ENCODE measurements around the gene PGAM4. TPM values are rescaled to one million over a fixed set of nuclear protein-coding genes. Genes with fewer than 3 reads are reported as not detected.

PGAM4 gene
- total RNA-seq, 1 experiment from 2014 or later, result 0.46 TPM

DNA sequence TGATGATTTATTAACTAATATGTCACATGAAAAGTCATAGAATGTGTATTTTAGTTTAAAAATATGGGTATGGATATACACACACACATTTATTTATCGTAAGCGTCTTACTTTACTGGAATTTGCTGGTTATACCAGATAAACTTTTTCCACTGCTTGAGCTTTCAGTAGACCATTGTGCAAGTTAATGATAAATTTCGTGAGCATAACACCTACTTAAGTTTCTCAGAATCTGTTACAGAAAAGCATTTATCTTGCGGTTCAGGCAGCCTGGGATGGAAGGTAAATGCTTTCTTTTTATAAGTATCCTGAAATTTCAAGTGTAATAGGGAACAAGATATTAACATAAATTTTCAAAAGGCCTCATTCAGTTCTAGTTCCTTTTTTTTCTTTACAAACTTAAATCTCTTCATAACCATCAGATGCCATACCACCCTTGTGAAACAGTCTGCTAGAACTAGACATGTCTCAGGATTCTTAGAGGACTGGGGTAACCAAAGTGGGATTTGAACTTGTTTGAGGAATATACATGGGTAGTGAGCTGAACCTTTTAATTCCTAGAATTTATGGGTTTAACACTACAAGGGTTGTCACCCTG lies 31.3 kb downstream of the PGAM4 start:
- CTCF ChIA-PET, result no interaction called here

More for the DNA sequence above, 31.3 kb downstream of the PGAM4 start:
- POLR2A ChIA-PET, result no interaction called here
- no peak for DNase-seq (ENCODE audit: low spot score)
- no peaks in the 10 kb centered on the region for H3K27me3 Mint-ChIP-seq (ENCODE audit: low read depth)
- H3K4me3 Mint-ChIP-seq, result no peak overlapping the region
- H3K4me1 Mint-ChIP-seq, result no peaks in the 10 kb centered on the region
- H3K36me3 Mint-ChIP-seq, result no peaks in the 10 kb centered on the region
- no peak overlapping the region for H3K27ac Mint-ChIP-seq
- TF ChIP-seq, protein P1, sequence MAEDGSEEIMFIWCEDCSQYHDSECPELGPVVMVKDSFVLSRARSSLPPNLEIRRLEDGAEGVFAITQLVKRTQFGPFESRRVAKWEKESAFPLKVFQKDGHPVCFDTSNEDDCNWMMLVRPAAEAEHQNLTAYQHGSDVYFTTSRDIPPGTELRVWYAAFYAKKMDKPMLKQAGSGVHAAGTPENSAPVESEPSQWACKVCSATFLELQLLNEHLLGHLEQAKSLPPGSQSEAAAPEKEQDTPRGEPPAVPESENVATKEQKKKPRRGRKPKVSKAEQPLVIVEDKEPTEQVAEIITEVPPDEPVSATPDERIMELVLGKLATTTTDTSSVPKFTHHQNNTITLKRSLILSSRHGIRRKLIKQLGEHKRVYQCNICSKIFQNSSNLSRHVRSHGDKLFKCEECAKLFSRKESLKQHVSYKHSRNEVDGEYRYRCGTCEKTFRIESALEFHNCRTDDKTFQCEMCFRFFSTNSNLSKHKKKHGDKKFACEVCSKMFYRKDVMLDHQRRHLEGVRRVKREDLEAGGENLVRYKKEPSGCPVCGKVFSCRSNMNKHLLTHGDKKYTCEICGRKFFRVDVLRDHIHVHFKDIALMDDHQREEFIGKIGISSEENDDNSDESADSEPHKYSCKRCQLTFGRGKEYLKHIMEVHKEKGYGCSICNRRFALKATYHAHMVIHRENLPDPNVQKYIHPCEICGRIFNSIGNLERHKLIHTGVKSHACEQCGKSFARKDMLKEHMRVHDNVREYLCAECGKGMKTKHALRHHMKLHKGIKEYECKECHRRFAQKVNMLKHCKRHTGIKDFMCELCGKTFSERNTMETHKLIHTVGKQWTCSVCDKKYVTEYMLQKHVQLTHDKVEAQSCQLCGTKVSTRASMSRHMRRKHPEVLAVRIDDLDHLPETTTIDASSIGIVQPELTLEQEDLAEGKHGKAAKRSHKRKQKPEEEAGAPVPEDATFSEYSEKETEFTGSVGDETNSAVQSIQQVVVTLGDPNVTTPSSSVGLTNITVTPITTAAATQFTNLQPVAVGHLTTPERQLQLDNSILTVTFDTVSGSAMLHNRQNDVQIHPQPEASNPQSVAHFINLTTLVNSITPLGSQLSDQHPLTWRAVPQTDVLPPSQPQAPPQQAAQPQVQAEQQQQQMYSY (CRISPR knock-in tag; IDR thresholded peaks at IDR 0.05), result no peak
- TF ChIP-seq, protein P2, sequence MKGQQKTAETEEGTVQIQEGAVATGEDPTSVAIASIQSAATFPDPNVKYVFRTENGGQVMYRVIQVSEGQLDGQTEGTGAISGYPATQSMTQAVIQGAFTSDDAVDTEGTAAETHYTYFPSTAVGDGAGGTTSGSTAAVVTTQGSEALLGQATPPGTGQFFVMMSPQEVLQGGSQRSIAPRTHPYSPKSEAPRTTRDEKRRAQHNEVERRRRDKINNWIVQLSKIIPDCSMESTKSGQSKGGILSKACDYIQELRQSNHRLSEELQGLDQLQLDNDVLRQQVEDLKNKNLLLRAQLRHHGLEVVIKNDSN (CRISPR knock-in tag; IDR thresholded peaks at IDR 0.05), result no peak
- no peak for TF ChIP-seq TEAD1 (CRISPR knock-in tag; IDR thresholded peaks at IDR 0.05)
- TF ChIP-seq ZNF317 (CRISPR knock-in tag; IDR thresholded peaks at IDR 0.05; ENCODE audit: borderline replicate concordance, low read depth), result no peak
- no peak for TF ChIP-seq CBFB (CRISPR knock-in tag; IDR thresholded peaks at IDR 0.05; ENCODE audit: low read depth)
- TF ChIP-seq NFATC4 (CRISPR knock-in tag; IDR thresholded peaks at IDR 0.05), result no peak
- no peak for TF ChIP-seq ZNF396 (CRISPR knock-in tag; IDR thresholded peaks at IDR 0.05; ENCODE audit: borderline replicate concordance)
- TF ChIP-seq ELF4 (CRISPR knock-in tag; IDR thresholded peaks at IDR 0.05; ENCODE audit: low read depth), result no peak
- no peak for TF ChIP-seq GTF2I (CRISPR knock-in tag; conservative IDR thresholded peaks at IDR 0.05)
- no peak for TF ChIP-seq CREB1 (CRISPR knock-in tag; IDR thresholded peaks at IDR 0.05)
- TF ChIP-seq, protein P3, sequence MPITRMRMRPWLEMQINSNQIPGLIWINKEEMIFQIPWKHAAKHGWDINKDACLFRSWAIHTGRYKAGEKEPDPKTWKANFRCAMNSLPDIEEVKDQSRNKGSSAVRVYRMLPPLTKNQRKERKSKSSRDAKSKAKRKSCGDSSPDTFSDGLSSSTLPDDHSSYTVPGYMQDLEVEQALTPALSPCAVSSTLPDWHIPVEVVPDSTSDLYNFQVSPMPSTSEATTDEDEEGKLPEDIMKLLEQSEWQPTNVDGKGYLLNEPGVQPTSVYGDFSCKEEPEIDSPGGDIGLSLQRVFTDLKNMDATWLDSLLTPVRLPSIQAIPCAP (CRISPR knock-in tag; IDR thresholded peaks at IDR 0.05), result no peak
- TF ChIP-seq, protein P4, sequence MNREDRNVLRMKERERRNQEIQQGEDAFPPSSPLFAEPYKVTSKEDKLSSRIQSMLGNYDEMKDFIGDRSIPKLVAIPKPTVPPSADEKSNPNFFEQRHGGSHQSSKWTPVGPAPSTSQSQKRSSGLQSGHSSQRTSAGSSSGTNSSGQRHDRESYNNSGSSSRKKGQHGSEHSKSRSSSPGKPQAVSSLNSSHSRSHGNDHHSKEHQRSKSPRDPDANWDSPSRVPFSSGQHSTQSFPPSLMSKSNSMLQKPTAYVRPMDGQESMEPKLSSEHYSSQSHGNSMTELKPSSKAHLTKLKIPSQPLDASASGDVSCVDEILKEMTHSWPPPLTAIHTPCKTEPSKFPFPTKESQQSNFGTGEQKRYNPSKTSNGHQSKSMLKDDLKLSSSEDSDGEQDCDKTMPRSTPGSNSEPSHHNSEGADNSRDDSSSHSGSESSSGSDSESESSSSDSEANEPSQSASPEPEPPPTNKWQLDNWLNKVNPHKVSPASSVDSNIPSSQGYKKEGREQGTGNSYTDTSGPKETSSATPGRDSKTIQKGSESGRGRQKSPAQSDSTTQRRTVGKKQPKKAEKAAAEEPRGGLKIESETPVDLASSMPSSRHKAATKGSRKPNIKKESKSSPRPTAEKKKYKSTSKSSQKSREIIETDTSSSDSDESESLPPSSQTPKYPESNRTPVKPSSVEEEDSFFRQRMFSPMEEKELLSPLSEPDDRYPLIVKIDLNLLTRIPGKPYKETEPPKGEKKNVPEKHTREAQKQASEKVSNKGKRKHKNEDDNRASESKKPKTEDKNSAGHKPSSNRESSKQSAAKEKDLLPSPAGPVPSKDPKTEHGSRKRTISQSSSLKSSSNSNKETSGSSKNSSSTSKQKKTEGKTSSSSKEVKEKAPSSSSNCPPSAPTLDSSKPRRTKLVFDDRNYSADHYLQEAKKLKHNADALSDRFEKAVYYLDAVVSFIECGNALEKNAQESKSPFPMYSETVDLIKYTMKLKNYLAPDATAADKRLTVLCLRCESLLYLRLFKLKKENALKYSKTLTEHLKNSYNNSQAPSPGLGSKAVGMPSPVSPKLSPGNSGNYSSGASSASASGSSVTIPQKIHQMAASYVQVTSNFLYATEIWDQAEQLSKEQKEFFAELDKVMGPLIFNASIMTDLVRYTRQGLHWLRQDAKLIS (CRISPR knock-in tag; IDR thresholded peaks at IDR 0.05; ENCODE audit: borderline replicate concordance), result no peak
- TF ChIP-seq, protein P5, sequence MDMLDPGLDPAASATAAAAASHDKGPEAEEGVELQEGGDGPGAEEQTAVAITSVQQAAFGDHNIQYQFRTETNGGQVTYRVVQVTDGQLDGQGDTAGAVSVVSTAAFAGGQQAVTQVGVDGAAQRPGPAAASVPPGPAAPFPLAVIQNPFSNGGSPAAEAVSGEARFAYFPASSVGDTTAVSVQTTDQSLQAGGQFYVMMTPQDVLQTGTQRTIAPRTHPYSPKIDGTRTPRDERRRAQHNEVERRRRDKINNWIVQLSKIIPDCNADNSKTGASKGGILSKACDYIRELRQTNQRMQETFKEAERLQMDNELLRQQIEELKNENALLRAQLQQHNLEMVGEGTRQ (CRISPR knock-in tag; IDR thresholded peaks at IDR 0.05), result no peak
- TF ChIP-seq, protein P6, sequence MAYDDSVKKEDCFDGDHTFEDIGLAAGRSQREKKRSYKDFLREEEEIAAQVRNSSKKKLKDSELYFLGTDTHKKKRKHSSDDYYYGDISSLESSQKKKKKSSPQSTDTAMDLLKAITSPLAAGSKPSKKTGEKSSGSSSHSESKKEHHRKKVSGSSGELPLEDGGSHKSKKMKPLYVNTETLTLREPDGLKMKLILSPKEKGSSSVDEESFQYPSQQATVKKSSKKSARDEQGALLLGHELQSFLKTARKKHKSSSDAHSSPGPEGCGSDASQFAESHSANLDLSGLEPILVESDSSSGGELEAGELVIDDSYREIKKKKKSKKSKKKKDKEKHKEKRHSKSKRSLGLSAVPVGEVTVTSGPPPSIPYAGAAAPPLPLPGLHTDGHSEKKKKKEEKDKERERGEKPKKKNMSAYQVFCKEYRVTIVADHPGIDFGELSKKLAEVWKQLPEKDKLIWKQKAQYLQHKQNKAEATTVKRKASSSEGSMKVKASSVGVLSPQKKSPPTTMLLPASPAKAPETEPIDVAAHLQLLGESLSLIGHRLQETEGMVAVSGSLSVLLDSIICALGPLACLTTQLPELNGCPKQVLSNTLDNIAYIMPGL (CRISPR knock-in tag; IDR thresholded peaks at IDR 0.05), result no peak
- TF ChIP-seq, protein P7, sequence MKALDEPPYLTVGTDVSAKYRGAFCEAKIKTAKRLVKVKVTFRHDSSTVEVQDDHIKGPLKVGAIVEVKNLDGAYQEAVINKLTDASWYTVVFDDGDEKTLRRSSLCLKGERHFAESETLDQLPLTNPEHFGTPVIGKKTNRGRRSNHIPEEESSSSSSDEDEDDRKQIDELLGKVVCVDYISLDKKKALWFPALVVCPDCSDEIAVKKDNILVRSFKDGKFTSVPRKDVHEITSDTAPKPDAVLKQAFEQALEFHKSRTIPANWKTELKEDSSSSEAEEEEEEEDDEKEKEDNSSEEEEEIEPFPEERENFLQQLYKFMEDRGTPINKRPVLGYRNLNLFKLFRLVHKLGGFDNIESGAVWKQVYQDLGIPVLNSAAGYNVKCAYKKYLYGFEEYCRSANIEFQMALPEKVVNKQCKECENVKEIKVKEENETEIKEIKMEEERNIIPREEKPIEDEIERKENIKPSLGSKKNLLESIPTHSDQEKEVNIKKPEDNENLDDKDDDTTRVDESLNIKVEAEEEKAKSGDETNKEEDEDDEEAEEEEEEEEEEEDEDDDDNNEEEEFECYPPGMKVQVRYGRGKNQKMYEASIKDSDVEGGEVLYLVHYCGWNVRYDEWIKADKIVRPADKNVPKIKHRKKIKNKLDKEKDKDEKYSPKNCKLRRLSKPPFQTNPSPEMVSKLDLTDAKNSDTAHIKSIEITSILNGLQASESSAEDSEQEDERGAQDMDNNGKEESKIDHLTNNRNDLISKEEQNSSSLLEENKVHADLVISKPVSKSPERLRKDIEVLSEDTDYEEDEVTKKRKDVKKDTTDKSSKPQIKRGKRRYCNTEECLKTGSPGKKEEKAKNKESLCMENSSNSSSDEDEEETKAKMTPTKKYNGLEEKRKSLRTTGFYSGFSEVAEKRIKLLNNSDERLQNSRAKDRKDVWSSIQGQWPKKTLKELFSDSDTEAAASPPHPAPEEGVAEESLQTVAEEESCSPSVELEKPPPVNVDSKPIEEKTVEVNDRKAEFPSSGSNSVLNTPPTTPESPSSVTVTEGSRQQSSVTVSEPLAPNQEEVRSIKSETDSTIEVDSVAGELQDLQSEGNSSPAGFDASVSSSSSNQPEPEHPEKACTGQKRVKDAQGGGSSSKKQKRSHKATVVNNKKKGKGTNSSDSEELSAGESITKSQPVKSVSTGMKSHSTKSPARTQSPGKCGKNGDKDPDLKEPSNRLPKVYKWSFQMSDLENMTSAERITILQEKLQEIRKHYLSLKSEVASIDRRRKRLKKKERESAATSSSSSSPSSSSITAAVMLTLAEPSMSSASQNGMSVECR (CRISPR knock-in tag; IDR thresholded peaks at IDR 0.05; ENCODE audit: borderline replicate concordance), result no peak
- no peak for TF ChIP-seq KAT7 (CRISPR knock-in tag; IDR thresholded peaks at IDR 0.05; ENCODE audit: borderline replicate concordance)
- no peak for TF ChIP-seq SMAD3 (CRISPR knock-in tag; IDR thresholded peaks at IDR 0.05; ENCODE audit: borderline replicate concordance)
- no peak for TF ChIP-seq EMX1 (CRISPR knock-in tag; IDR thresholded peaks at IDR 0.05)
- TF ChIP-seq ZNF416 (CRISPR knock-in tag; IDR thresholded peaks at IDR 0.05), result no peak
- TF ChIP-seq, protein P8, sequence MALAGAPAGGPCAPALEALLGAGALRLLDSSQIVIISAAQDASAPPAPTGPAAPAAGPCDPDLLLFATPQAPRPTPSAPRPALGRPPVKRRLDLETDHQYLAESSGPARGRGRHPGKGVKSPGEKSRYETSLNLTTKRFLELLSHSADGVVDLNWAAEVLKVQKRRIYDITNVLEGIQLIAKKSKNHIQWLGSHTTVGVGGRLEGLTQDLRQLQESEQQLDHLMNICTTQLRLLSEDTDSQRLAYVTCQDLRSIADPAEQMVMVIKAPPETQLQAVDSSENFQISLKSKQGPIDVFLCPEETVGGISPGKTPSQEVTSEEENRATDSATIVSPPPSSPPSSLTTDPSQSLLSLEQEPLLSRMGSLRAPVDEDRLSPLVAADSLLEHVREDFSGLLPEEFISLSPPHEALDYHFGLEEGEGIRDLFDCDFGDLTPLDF (CRISPR knock-in tag; IDR thresholded peaks at IDR 0.05), result no peak
- H3K9me3 Mint-ChIP-seq, result no peaks in the 10 kb centered on the region
- no peak for ATAC-seq
